H9 (cell line): ENCODE data around the gene CDH23. TPM values are rescaled to one million over a fixed set of nuclear protein-coding genes. Genes with fewer than 3 reads are reported as not detected.
A peak's percentile ranks its signal among the peaks of the same experiment; 100 is the strongest.

Experiments used
- DNase-seq: peaks from one replicate; pipeline ENCODE4 v3.0.0-alpha.2; 2017
- H2AFZ ChIP-seq: one replicate; pipeline ENCODE4 v1.6.1; 2013; ENCODE audit warnings: mild to moderate bottlenecking, low read length, control low read depth, moderate library complexity
- H2AK5ac ChIP-seq: 2 replicates; pipeline ENCODE4 v1.6.1; 2013; ENCODE audit warnings: low read length, control low read depth, mixed read lengths; ENCODE audit not compliant: insufficient read length
- H2BK120ac ChIP-seq: one replicate; pipeline ENCODE4 v1.6.1; 2013; ENCODE audit warnings: low read depth, mild to moderate bottlenecking, low read length, control low read depth, inconsistent platforms; ENCODE audit not compliant: poor library complexity, severe bottlenecking
- H2BK12ac ChIP-seq: 2 replicates; pipeline ENCODE4 v1.6.1; 2013; ENCODE audit warnings: low read length, control low read depth, mixed read lengths, low read depth; ENCODE audit not compliant: insufficient read length
- H2BK15ac ChIP-seq: 2 replicates; pipeline ENCODE4 v1.6.1; 2013; ENCODE audit warnings: low read depth, low read length, control low read depth
- H2BK20ac ChIP-seq: one replicate; pipeline ENCODE4 v1.6.1; 2013; ENCODE audit warnings: low read depth, mild to moderate bottlenecking, low read length, control low read depth, inconsistent platforms; ENCODE audit not compliant: poor library complexity, severe bottlenecking
- H2BK5ac ChIP-seq: 2 replicates; pipeline ENCODE4 v1.6.1; 2013; ENCODE audit warnings: low read length, control low read depth, mixed read lengths; ENCODE audit not compliant: insufficient read length
- H3K14ac ChIP-seq: 2 replicates; pipeline ENCODE4 v1.6.1; 2013; ENCODE audit warnings: low read length, control low read depth; ENCODE audit not compliant: insufficient read depth
- H3K18ac ChIP-seq: 2 replicates; pipeline ENCODE4 v1.6.1; 2013; ENCODE audit warnings: low read depth, mild to moderate bottlenecking, mixed read lengths, low read length, control low read depth; ENCODE audit not compliant: insufficient read length
- H3K23ac ChIP-seq: 2 replicates; pipeline ENCODE4 v1.6.1; 2013; ENCODE audit warnings: low read length, control low read depth, mixed read lengths, low read depth; ENCODE audit not compliant: insufficient read length
- H3K23me2 ChIP-seq: 2 replicates; pipeline ENCODE4 v1.6.1; 2013; ENCODE audit warnings: low read depth, mild to moderate bottlenecking, mixed read lengths, low read length, control low read depth; ENCODE audit not compliant: insufficient read length, poor library complexity, severe bottlenecking
- H3K27ac ChIP-seq: 2 replicates; pipeline ENCODE4 v1.5.1; 2013; ENCODE audit warnings: low read length, control low read depth, mixed read lengths, low read depth; ENCODE audit not compliant: insufficient read length
- H3K27me3 ChIP-seq: 2 replicates; pipeline ENCODE4 v1.6.1; 2013; ENCODE audit warnings: low read length, control low read depth, inconsistent platforms; ENCODE audit not compliant: insufficient read depth
- H3K4ac ChIP-seq: 2 replicates; pipeline ENCODE4 v1.6.1; 2013; ENCODE audit warnings: low read depth, mild to moderate bottlenecking, control low read depth, inconsistent platforms, low read length, moderate library complexity
- H3K4me1 ChIP-seq: 2 replicates; pipeline ENCODE4 v1.6.1; 2013; ENCODE audit warnings: low read length, control low read depth, inconsistent platforms; ENCODE audit not compliant: insufficient read depth
- H3K4me2 ChIP-seq: 2 replicates; pipeline ENCODE4 v1.6.1; 2013; ENCODE audit warnings: low read length, control low read depth, mixed read lengths; ENCODE audit not compliant: insufficient read length, insufficient read depth
- H3K56ac ChIP-seq: 2 replicates; pipeline ENCODE4 v1.6.1; 2013; ENCODE audit warnings: low read depth, mild to moderate bottlenecking, mixed read lengths, low read length, control low read depth; ENCODE audit not compliant: insufficient read length
- H3K79me1 ChIP-seq: 2 replicates; pipeline ENCODE4 v1.6.1; 2013; ENCODE audit warnings: low read depth, mild to moderate bottlenecking, moderate library complexity, low read length, control low read depth, inconsistent platforms; ENCODE audit not compliant: insufficient read depth, poor library complexity, severe bottlenecking
- H3K79me2 ChIP-seq: 2 replicates; pipeline ENCODE4 v1.6.1; 2013; ENCODE audit warnings: low read length, control low read depth, inconsistent platforms; ENCODE audit not compliant: insufficient read depth
- H3K9ac ChIP-seq: 2 replicates; pipeline ENCODE4 v1.6.1; 2013; ENCODE audit warnings: low read length, control low read depth, mixed read lengths; ENCODE audit not compliant: insufficient read length; ENCODE audit errors: extremely low read depth
- H3K9me3 ChIP-seq: one replicate; pipeline ENCODE4 v1.6.1; 2013; ENCODE audit warnings: low read depth, low read length, inconsistent platforms; ENCODE audit not compliant: control insufficient read depth
- H3T11ph ChIP-seq: one replicate; pipeline ENCODE4 v1.6.1; 2013; ENCODE audit warnings: mild to moderate bottlenecking, low read length, control low read depth, inconsistent platforms
- H4K20me1 ChIP-seq: one replicate; pipeline ENCODE4 v1.6.1; 2013; ENCODE audit not compliant: control insufficient read depth, insufficient read length, insufficient read depth
- H4K5ac ChIP-seq: 2 replicates; pipeline ENCODE4 v1.6.1; 2013; ENCODE audit warnings: low read depth, mild to moderate bottlenecking, mixed read lengths, low read length, control low read depth; ENCODE audit not compliant: insufficient read length
- H4K8ac ChIP-seq: replicated peaks from 2 replicates; pipeline ENCODE4 v1.6.1; 2013; ENCODE audit warnings: low read length, control low read depth, mixed read lengths, low read depth; ENCODE audit not compliant: insufficient read length
- H4K91ac ChIP-seq: 2 replicates; pipeline ENCODE4 v1.6.1; 2013; ENCODE audit warnings: low read depth, mild to moderate bottlenecking, moderate library complexity, mixed read lengths, low read length, control low read depth; ENCODE audit not compliant: insufficient read length
- H3K27ac Mint-ChIP-seq, 3 experiments: 2 replicates in 2 of 3; 3 replicates in 1 of 3; pipeline ENCODE4 v1.8.0; 2020 to 2021; ENCODE audit warnings: mixed read lengths in 3 of 3, mild to moderate bottlenecking in 1 of 3, moderate library complexity in 1 of 3
- H3K27me3 Mint-ChIP-seq: 2 replicates; pipeline ENCODE4 v1.8.0; 2021; ENCODE audit warnings: low read depth, mild to moderate bottlenecking, moderate library complexity, mixed read lengths
- H3K36me3 Mint-ChIP-seq, 3 experiments: 2 replicates in 2 of 3; 3 replicates in 1 of 3; pipeline ENCODE4 v1.8.0; 2020 to 2021; ENCODE audit warnings: low read depth in 3 of 3, mixed read lengths in 3 of 3; ENCODE audit not compliant: insufficient read depth in 1 of 3
- H3K4me1 Mint-ChIP-seq, 2 experiments: 2 replicates each; pipeline ENCODE4 v1.8.0; 2020; ENCODE audit warnings: mixed read lengths in 2 of 2
- H3K4me3 Mint-ChIP-seq, 2 experiments: 2 replicates in 1 of 2; 3 replicates in 1 of 2; pipeline ENCODE4 v1.8.0; 2020 to 2021; ENCODE audit warnings: mild to moderate bottlenecking in 2 of 2, mixed read lengths in 2 of 2, moderate library complexity in 1 of 2
- H3K9me3 Mint-ChIP-seq, 2 experiments: 2 replicates in 1 of 2; 3 replicates in 1 of 2; pipeline ENCODE4 v1.8.0; 2020; ENCODE audit warnings: mild to moderate bottlenecking in 2 of 2, mixed read lengths in 2 of 2, moderate library complexity in 1 of 2
- WGBS: extraction: QIAGEN DNeasy Blood & Tissue Kit; methylation state at CpG from one replicate; pipeline ENCODE4 v1.1.7; 2013; ENCODE audit warnings: missing lambda C conversion rate, low lambda C conversion rate, mixed read lengths; ENCODE audit not compliant: insufficient read length; ENCODE audit errors: extremely low coverage; 5-methylcytosine and 5-hydroxymethylcytosine counted together
- total RNA-seq: library from RNA; stranded (reverse); gene quantifications from 2 replicates; pipeline ENCODE4 v1.2.1, GENCODE V29; 2021
- TF ChIP-seq, protein P1 (sequence below): fragments of 200-600 bp; sonication (generic); conservative IDR thresholded peaks from 3 replicates; pipeline ENCODE4 v1.8.0; 2021; ENCODE audit warnings: antibody characterized with exemption, mild to moderate bottlenecking

CDH23 gene
- total RNA-seq, 1 experiment from 2014 or later, result 2.1 TPM

GRCh38 chr10:71780719-71781118, 384.0 kb downstream of the CDH23 start:
- peaks cover 0 to 3% of the 10 kb centered on the region in 2 experiments; a peak in 1 of 5 replicates for H3K9me3 Mint-ChIP-seq
- WGBS, result no CpG with 5 or more reads among the region's 9 CpGs

More at GRCh38 chr10:71780719-71781118, 384.0 kb downstream of the CDH23 start:
- no peak for DNase-seq
- H2BK120ac ChIP-seq, result no peak overlapping the region
- H3K4me1 Mint-ChIP-seq, result peaks cover 10 to 16% of the 10 kb centered on the region in 2 experiments
- no peak overlapping the region for H4K5ac ChIP-seq
- H2AFZ ChIP-seq, result no peak overlapping the region
- H3K23ac ChIP-seq, result no peak overlapping the region
- no peak overlapping the region for H3K4me2 ChIP-seq
- no peak overlapping the region for H2BK5ac ChIP-seq
- H4K91ac ChIP-seq, result no peak overlapping the region
- no peak overlapping the region for H2BK12ac ChIP-seq
- H3K27ac ChIP-seq, result no peak overlapping the region
- H3K9me3 ChIP-seq, result no peaks in the 10 kb centered on the region
- H3K14ac ChIP-seq, result no peak overlapping the region
- no peak overlapping the region for H3K18ac ChIP-seq
- H3K36me3 Mint-ChIP-seq, result no peaks in the 10 kb centered on the region; a peak in 1 of 7 replicates
- H2BK15ac ChIP-seq, result no peak overlapping the region
- no peak overlapping the region for H3T11ph ChIP-seq
- TF ChIP-seq, protein P1, sequence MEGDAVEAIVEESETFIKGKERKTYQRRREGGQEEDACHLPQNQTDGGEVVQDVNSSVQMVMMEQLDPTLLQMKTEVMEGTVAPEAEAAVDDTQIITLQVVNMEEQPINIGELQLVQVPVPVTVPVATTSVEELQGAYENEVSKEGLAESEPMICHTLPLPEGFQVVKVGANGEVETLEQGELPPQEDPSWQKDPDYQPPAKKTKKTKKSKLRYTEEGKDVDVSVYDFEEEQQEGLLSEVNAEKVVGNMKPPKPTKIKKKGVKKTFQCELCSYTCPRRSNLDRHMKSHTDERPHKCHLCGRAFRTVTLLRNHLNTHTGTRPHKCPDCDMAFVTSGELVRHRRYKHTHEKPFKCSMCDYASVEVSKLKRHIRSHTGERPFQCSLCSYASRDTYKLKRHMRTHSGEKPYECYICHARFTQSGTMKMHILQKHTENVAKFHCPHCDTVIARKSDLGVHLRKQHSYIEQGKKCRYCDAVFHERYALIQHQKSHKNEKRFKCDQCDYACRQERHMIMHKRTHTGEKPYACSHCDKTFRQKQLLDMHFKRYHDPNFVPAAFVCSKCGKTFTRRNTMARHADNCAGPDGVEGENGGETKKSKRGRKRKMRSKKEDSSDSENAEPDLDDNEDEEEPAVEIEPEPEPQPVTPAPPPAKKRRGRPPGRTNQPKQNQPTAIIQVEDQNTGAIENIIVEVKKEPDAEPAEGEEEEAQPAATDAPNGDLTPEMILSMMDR, result peak; percentile 31; the same call in 2 of the 3 replicates
- H3K27me3 ChIP-seq, result no peaks in the 10 kb centered on the region
- no peak overlapping the region for H3K4ac ChIP-seq
- H2AK5ac ChIP-seq, result no peak overlapping the region
- no peaks in the 10 kb centered on the region for H4K20me1 ChIP-seq
- no peaks in the 10 kb centered on the region for H3K23me2 ChIP-seq
- H3K79me1 ChIP-seq, result no peaks in the 10 kb centered on the region
- H3K4me1 ChIP-seq, result no peaks in the 10 kb centered on the region
- no peaks in the 10 kb centered on the region for H3K79me2 ChIP-seq
- H4K8ac ChIP-seq, result no peak overlapping the region
- no peak overlapping the region for H3K56ac ChIP-seq
- H2BK20ac ChIP-seq, result no peak overlapping the region
- H3K4me3 Mint-ChIP-seq, result no peak overlapping the region
- H3K27me3 Mint-ChIP-seq, result peaks cover 9% of the 10 kb centered on the region
- peak overlapping the region in 1 of 3 experiments; percentile 32; a peak in 1 of 7 replicates for H3K27ac Mint-ChIP-seq
- no peak overlapping the region for H3K9ac ChIP-seq
